Gastroesophageal sphincter (tissue), 3 donors: ENCODE results near the gene SYTL4.

Experiments used
- CTCF ChIP-seq, 4 experiments: fragments of 200-600 bp in 2 of 4; fragments of 450-650 bp in 2 of 4; sonication (generic) in 1 of 4; IDR thresholded peaks; one replicate each; pipeline ENCODE4 v1.5.1; 2017 to 2019; ENCODE audit warnings: antibody characterized with exemption in 4 of 4, mild to moderate bottlenecking in 2 of 4, moderate library complexity in 2 of 4
- POLR2A ChIP-seq, 2 donors: fragments of 450-650 bp; IDR thresholded peaks; one replicate each; pipeline ENCODE4 v1.6.1; 2017; ENCODE audit warnings: antibody characterized with exemption in 2 of 2, mild to moderate bottlenecking in 2 of 2, moderate library complexity in 1 of 2
- POLR2AphosphoS5 ChIP-seq: sonication (generic); formaldehyde crosslinking; IDR thresholded peaks from one replicate; pipeline ENCODE4 v1.6.1; 2017; ENCODE audit warnings: antibody characterized with exemption

- TF ChIP-seq CTCF (IDR thresholded peaks at IDR 0.05) (no peak), POLR2AphosphoS5 (no peak), POLR2A (IDR thresholded peaks at IDR 0.05) (no peak)
These were observed 77.7 kb downstream of the SYTL4 start for GRCh38 chrX:100654261-100654660.
